HG02610 (cell line): Measurements from ENCODE around the gene GARIN1A.

Source experiments
- ATAC-seq: cut with Tn5 transposase; IDR thresholded peaks from one replicate; pipeline ENCODE4 v1.9.1; 2021; ENCODE audit warnings: mild to moderate bottlenecking, moderate library complexity; ENCODE audit not compliant: unreplicated experiment

The GARIN1A gene

GRCh38 chr7:128714701-128715495, 42.8 kb downstream of the GARIN1A start:
- no peak for ATAC-seq

DNA sequence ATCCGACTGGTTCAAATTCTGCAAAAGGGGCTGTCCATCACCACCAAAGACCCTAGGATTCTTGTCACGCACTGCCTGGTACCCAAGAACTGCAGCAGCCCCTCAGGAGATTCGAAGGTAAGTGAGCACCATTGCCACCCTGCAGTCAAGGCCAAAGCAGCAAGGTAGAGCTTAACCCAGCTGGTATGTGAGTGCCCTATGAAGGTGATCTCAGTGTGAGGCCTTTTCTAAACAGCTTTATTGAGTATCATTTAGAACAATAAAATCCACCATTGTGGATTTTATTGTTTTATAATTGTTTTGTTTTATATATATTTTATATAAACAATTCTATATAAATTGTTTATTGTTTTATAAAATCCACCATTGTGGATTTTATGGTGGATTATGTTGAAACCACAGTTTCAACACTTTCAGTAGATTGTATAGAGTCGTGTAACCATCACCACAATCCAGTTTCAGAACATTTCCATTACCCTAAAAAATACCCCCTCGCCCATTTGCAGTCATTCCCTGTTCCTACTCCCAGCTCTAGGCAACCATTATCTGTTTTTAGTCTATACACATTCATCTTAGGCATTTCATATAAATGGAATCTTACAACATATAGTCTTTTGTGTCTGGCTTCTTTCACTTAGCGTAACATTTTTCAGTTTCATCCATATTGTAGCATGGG, 47.0 kb downstream of the GARIN1A start:
- no peak for ATAC-seq

DNA sequence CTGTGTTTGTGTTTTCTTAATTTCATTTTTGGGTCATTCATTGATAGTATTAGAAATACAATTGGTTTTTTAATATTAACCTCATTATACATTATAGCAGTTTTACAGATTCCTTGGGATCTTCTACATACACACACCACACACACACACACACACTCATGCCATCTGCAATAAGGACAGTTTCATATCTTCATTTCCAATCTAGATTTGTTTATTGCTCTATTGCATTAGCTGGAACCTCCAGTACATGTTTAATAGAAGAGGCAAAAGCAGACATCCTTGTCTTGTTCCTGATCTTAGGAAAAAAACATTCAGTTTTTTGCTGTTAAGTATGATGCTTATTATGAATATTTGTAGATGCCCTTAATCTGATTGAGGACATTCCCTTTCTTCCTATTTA, 49.3 kb downstream of the GARIN1A start:
- no peak for ATAC-seq
